Natural killer cell (primary cell): ENCODE measurements around the gene LEMD1. TPM values are rescaled to one million over a fixed set of nuclear protein-coding genes. Genes with fewer than 3 reads are reported as not detected.

ENCODE experiments used
- ATAC-seq, 3 donors: fragments of 150-1000 bp in 2 of 3; fragments of 200-7000 bp in 1 of 3; cut with Tn5 transposase; 1 replicate in 1 of 3; 2 replicates in 2 of 3; pipeline ENCODE4 v1.10.0; 2021; ENCODE audit warnings: mild to moderate bottlenecking in 2 of 3, moderate library complexity in 2 of 3
- DNase-seq, 2 donors: peaks; one replicate each; pipeline versions ENCODE4 v3.0.0 to v3.0.0-alpha.2; 2013 to 2021; ENCODE audit warnings: mixed read lengths in 1 of 2
- H3K27ac ChIP-seq: one replicate; pipeline ENCODE4 v1.5.1; 2013; ENCODE audit warnings: mild to moderate bottlenecking, low read length
- H3K27me3 ChIP-seq: one replicate; pipeline ENCODE4 v1.6.1; 2013; ENCODE audit warnings: low read length; ENCODE audit not compliant: control insufficient read depth, insufficient read depth
- H3K36me3 ChIP-seq: one replicate; pipeline ENCODE4 v1.6.1; 2013; ENCODE audit warnings: low read length; ENCODE audit not compliant: control insufficient read depth, insufficient read depth
- H3K4me1 ChIP-seq: one replicate; pipeline ENCODE4 v1.6.1; 2013; ENCODE audit warnings: low read length; ENCODE audit not compliant: control insufficient read depth, insufficient read depth
- H3K4me3 ChIP-seq: one replicate; pipeline ENCODE4 v1.5.1; 2013; ENCODE audit warnings: low read length
- H3K9me3 ChIP-seq: one replicate; pipeline ENCODE4 v1.6.1; 2013; ENCODE audit warnings: low read length; ENCODE audit not compliant: control insufficient read depth, insufficient read depth
- H3K27ac Mint-ChIP-seq, 2 donors: one replicate each; pipeline ENCODE4 v1.8.0; 2022; ENCODE audit warnings: mild to moderate bottlenecking in 2 of 2, mixed read lengths in 2 of 2, moderate library complexity in 1 of 2
- H3K27me3 Mint-ChIP-seq, 2 donors: one replicate each; pipeline ENCODE4 v1.8.0; 2022; ENCODE audit warnings: low read depth in 2 of 2, mixed read lengths in 2 of 2
- H3K36me3 Mint-ChIP-seq: one replicate; pipeline ENCODE4 v1.8.0; 2022; ENCODE audit warnings: mixed read lengths
- H3K4me1 Mint-ChIP-seq, 2 donors: one replicate each; pipeline ENCODE4 v1.8.0; 2022; ENCODE audit warnings: mixed read lengths in 2 of 2
- H3K4me3 Mint-ChIP-seq: one replicate; pipeline ENCODE4 v1.8.0; 2022; ENCODE audit warnings: mild to moderate bottlenecking, moderate library complexity, mixed read lengths
- H3K9me3 Mint-ChIP-seq, 2 donors: one replicate each; pipeline ENCODE4 v1.8.0; 2022; ENCODE audit warnings: mixed read lengths in 2 of 2
- WGBS: methylation state at CpG from one replicate; pipeline ENCODE4 v1.1.7; 2013; ENCODE audit warnings: missing lambda C conversion rate; ENCODE audit not compliant: insufficient coverage; 5-methylcytosine and 5-hydroxymethylcytosine counted together
- intact Hi-C: fragments of 100-400 bp; cut with micrococcal nuclease; formaldehyde crosslinking; loops from one replicate; pipeline ENCODE4 v1.14.2; 2022
- total RNA-seq, 4 donors: library from RNA; stranded (reverse); fragments of 120-200 nt in 1 of 4; gene quantifications; one replicate each; pipeline versions ENCODE4 v1.2.3 to v1.2.4, GENCODE V29; 2013 to 2022
- TF ChIP-seq, protein P1 (sequence below): fragments of 200-600 bp; IDR thresholded peaks from one replicate; pipeline ENCODE4 v1.8.0; 2022; ENCODE audit warnings: antibody characterized with exemption

LEMD1 gene
- total RNA-seq, 3 donors from 2014 or later (not counting 1 experiment from before 2014, with no cell fraction given) = not detected

DNA sequence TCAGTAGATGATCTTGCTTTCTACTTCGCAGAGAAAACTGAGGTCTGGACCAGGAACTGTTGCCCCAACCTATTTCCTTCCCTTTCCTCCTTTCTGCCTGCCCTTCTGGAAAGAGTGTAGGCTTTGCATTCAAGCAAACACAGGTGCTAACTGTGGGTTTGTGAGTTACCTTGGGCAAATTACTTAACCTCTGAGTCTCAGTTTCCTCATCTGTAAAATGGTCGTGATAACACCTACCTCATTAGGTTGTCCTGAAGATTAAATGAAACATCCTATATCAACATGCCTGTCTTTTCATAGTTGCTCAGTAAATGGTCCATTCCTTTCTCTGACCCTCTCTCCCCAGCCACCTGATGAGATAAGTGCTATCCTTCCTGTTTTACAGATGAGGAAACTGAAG lies 43.5 kb upstream of the LEMD1 start:
- Mint-ChIP-seq H3K9me3 (no peaks in the 10 kb centered on the region), H3K4me3 (no peak overlapping the region), H3K27me3 (peaks cover 11 to 20% of the 10 kb centered on the region in 2 donors), H3K27ac (no peak overlapping the region), H3K4me1 (no peaks in the 10 kb centered on the region), H3K36me3 (no peaks in the 10 kb centered on the region)
- Histone ChIP-seq H3K9me3 (no peaks in the 10 kb centered on the region), H3K4me3 (no peak overlapping the region), H3K4me1 (no peaks in the 10 kb centered on the region), H3K27ac (no peak overlapping the region), H3K36me3 (no peaks in the 10 kb centered on the region), H3K27me3 (peaks cover 3% of the 10 kb centered on the region)
- TF ChIP-seq, protein P1, sequence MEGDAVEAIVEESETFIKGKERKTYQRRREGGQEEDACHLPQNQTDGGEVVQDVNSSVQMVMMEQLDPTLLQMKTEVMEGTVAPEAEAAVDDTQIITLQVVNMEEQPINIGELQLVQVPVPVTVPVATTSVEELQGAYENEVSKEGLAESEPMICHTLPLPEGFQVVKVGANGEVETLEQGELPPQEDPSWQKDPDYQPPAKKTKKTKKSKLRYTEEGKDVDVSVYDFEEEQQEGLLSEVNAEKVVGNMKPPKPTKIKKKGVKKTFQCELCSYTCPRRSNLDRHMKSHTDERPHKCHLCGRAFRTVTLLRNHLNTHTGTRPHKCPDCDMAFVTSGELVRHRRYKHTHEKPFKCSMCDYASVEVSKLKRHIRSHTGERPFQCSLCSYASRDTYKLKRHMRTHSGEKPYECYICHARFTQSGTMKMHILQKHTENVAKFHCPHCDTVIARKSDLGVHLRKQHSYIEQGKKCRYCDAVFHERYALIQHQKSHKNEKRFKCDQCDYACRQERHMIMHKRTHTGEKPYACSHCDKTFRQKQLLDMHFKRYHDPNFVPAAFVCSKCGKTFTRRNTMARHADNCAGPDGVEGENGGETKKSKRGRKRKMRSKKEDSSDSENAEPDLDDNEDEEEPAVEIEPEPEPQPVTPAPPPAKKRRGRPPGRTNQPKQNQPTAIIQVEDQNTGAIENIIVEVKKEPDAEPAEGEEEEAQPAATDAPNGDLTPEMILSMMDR = no peak
- DNase-seq (no peak), ATAC-seq (no peak)
- WGBS = 61% methylated on average over 2 of the region's 2 CpGs
- intact Hi-C loops = no loop called here

DNA sequence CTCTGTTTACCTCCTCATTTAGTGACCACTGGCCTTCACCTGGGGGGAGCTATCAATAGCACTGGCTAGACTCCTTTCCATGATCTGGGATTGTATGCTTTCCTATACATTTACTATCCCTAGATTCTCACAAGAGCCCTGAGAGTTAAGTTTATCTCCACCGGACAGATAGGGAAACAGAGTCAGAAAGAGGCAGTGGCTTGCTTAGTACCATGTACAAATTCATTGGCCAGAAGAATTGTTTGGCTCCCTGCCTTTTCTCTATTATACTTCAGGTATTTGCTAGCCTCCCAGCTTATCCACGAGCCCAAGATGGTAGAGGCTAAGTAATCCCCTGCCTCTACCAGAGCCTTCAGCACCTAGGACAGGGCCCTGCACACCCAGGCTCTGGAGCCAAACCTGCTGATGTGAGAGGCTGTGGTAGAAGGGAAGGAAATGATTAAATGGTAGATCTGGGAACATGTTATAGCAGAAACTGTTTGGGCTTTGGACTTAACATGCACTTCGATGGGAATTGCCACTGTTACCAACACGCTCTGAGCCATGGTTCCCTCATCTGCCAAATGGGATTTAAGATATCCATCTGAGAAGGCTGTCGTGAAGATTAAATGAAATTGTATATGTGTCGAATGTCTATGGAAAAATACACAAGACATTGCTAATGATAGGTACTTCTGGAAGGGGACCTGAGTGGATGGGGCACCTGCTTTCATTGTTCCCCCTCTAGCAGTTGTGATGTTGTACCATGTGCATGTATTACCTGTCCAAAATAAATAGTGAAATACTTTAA lies 37.1 kb upstream of the LEMD1 start:
- peak overlapping the region; percentile 13 for H3K4me3 Mint-ChIP-seq
- H3K36me3 Mint-ChIP-seq = no peaks in the 10 kb centered on the region
- Histone ChIP-seq H3K27ac (no peak overlapping the region), H3K27me3 (peaks cover 32% of the 10 kb centered on the region), H3K4me3 (no peak overlapping the region), H3K9me3 (no peaks in the 10 kb centered on the region), H3K36me3 (no peaks in the 10 kb centered on the region), H3K4me1 (peaks cover 29% of the 10 kb centered on the region)
- H3K27ac Mint-ChIP-seq = no peak overlapping the region
- H3K27me3 Mint-ChIP-seq = peaks cover 47 to 53% of the 10 kb centered on the region in 2 donors
- H3K9me3 Mint-ChIP-seq = no peaks in the 10 kb centered on the region
- TF ChIP-seq, protein P1 = no peak
- intact Hi-C loops = no loop called here
- peaks cover 16 to 20% of the 10 kb centered on the region in 2 donors for H3K4me1 Mint-ChIP-seq
- ATAC-seq = peak; percentile 57 to 82 (median 69)
- DNase-seq = peak in 1 of 2 donors; percentile 58
- WGBS = 62% methylated on average over 6 of the region's 6 CpGs

- 1% methylated on average over 59 of the region's 74 CpGs for WGBS
- Histone ChIP-seq H3K27ac (no peak overlapping the region), H3K36me3 (no peaks in the 10 kb centered on the region), H3K9me3 (no peaks in the 10 kb centered on the region), H3K4me3 (no peak overlapping the region), H3K4me1 (peaks cover 29% of the 10 kb centered on the region), H3K27me3 (peaks cover 40% of the 10 kb centered on the region)
- peaks cover 63 to 67% of the 10 kb centered on the region in 2 donors for H3K27me3 Mint-ChIP-seq
- no peaks in the 10 kb centered on the region for H3K36me3 Mint-ChIP-seq
- DNase-seq (peak in 1 of 2 donors; percentile 38), ATAC-seq (peak in 2 of 3 donors; percentile 40 to 53)
- H3K4me1 Mint-ChIP-seq = peaks cover 16 to 20% of the 10 kb centered on the region in 2 donors
- intact Hi-C loops = no loop called here
- H3K4me3 Mint-ChIP-seq = peak overlapping the region; percentile 76
- TF ChIP-seq, protein P1 = no peak
- no peak overlapping the region for H3K27ac Mint-ChIP-seq
- H3K9me3 Mint-ChIP-seq = no peaks in the 10 kb centered on the region
Observed at GRCh38 chr1:205456868-205457745, 35.3 kb upstream of the LEMD1 start.
